Neuronal stem cell (in vitro differentiated cells): ENCODE results near the gene FREY1.

Source experiments
- DNase-seq: peaks from one replicate; pipeline ENCODE4 v3.0.0-alpha.2; 2013; ENCODE audit warnings: low spot score
- H2AFZ ChIP-seq: one replicate; pipeline ENCODE4 v1.6.1; 2013; ENCODE audit warnings: mild to moderate bottlenecking, low read length, inconsistent platforms
- H2AK5ac ChIP-seq: 2 replicates; pipeline ENCODE4 v1.6.1; 2013; ENCODE audit warnings: low read depth, mild to moderate bottlenecking, inconsistent platforms, low read length, moderate library complexity, mixed read lengths
- H2BK120ac ChIP-seq: 2 replicates; pipeline ENCODE4 v1.6.1; 2013; ENCODE audit warnings: low read depth, mild to moderate bottlenecking, inconsistent platforms, low read length, moderate library complexity, mixed read lengths
- H2BK12ac ChIP-seq: one replicate; pipeline ENCODE4 v1.6.1; 2013; ENCODE audit warnings: low read length, inconsistent platforms
- H2BK15ac ChIP-seq: 2 replicates; pipeline ENCODE4 v1.6.1; 2013; ENCODE audit warnings: mild to moderate bottlenecking, low read length, inconsistent platforms, mixed read lengths
- H2BK5ac ChIP-seq: one replicate; pipeline ENCODE4 v1.6.1; 2013; ENCODE audit warnings: inconsistent platforms, mild to moderate bottlenecking, low read length, moderate library complexity
- H3K14ac ChIP-seq: one replicate; pipeline ENCODE4 v1.6.1; 2013; ENCODE audit warnings: low read length, inconsistent platforms
- H3K18ac ChIP-seq: 2 replicates; pipeline ENCODE4 v1.6.1; 2013; ENCODE audit warnings: low read length, inconsistent platforms
- H3K23ac ChIP-seq: 2 replicates; pipeline ENCODE4 v1.6.1; 2013; ENCODE audit warnings: low read depth, mild to moderate bottlenecking, mixed read lengths, low read length, inconsistent platforms; ENCODE audit not compliant: poor library complexity
- H3K27ac ChIP-seq: replicated peaks from 3 replicates; pipeline ENCODE4 v1.5.1; 2013; ENCODE audit warnings: low read length, inconsistent platforms
- H3K27me3 ChIP-seq, 3 experiments: 2 replicates each; pipeline ENCODE4 v1.6.1; 2013; ENCODE audit warnings: low read length in 3 of 3, mild to moderate bottlenecking in 2 of 3, inconsistent platforms in 1 of 3, low read depth in 1 of 3, mixed read lengths in 1 of 3, moderate library complexity in 1 of 3; ENCODE audit not compliant: control insufficient read depth in 3 of 3, insufficient read depth in 3 of 3
- H3K36me3 ChIP-seq, 2 donors: replicated peaks in 1 of 2; 2 replicates each; pipeline ENCODE4 v1.6.1; 2013; ENCODE audit warnings: low read length in 2 of 2; ENCODE audit not compliant: control insufficient read depth in 2 of 2, insufficient read depth in 2 of 2
- H3K4ac ChIP-seq: 2 replicates; pipeline ENCODE4 v1.6.1; 2013; ENCODE audit warnings: inconsistent platforms, mild to moderate bottlenecking, low read length, moderate library complexity
- H3K4me1 ChIP-seq, 2 donors: 1 replicate in 1 of 2; 2 replicates in 1 of 2; pipeline ENCODE4 v1.6.1; 2013; ENCODE audit warnings: low read length in 2 of 2, low read depth in 1 of 2; ENCODE audit not compliant: control insufficient read depth in 2 of 2, insufficient read depth in 1 of 2
- H3K4me2 ChIP-seq: one replicate; pipeline ENCODE4 v1.6.1; 2013; ENCODE audit warnings: mild to moderate bottlenecking, low read length, inconsistent platforms; ENCODE audit not compliant: insufficient read depth, poor library complexity, severe bottlenecking
- H3K4me3 ChIP-seq, 2 donors: 2 replicates each; pipeline ENCODE4 v1.5.1; 2013; ENCODE audit warnings: low read length in 2 of 2, mild to moderate bottlenecking in 2 of 2, inconsistent platforms in 1 of 2, moderate library complexity in 1 of 2
- H3K79me1 ChIP-seq: one replicate; pipeline ENCODE4 v1.6.1; 2013; ENCODE audit warnings: low read depth, mild to moderate bottlenecking, inconsistent platforms, low read length, moderate library complexity
- H3K9ac ChIP-seq: one replicate; pipeline ENCODE4 v1.6.1; 2013; ENCODE audit warnings: mild to moderate bottlenecking, low read depth, low read length, inconsistent platforms; ENCODE audit not compliant: poor library complexity
- H3K9me3 ChIP-seq, 2 donors: replicated peaks in 1 of 2; 2 replicates each; pipeline versions ENCODE3 to v1.6.1; 2013; ENCODE audit warnings: low read length in 2 of 2, mild to moderate bottlenecking in 2 of 2, inconsistent platforms in 1 of 2, low read depth in 1 of 2, mixed read lengths in 1 of 2, moderate library complexity in 1 of 2; ENCODE audit not compliant: control insufficient read depth in 2 of 2, insufficient read depth in 1 of 2
- H4K8ac ChIP-seq: one replicate; pipeline ENCODE4 v1.6.1; 2013; ENCODE audit warnings: low read depth, mild to moderate bottlenecking, inconsistent platforms, low read length, moderate library complexity
- H4K91ac ChIP-seq: one replicate; pipeline ENCODE4 v1.6.1; 2013; ENCODE audit warnings: low read length, low read depth, mild to moderate bottlenecking, inconsistent platforms; ENCODE audit not compliant: poor library complexity
- WGBS, 2 donors: extraction: QIAGEN DNeasy Blood & Tissue Kit; methylation state at CpG; one replicate each; pipeline ENCODE4 v1.1.7; 2013; ENCODE audit warnings: missing lambda C conversion rate in 2 of 2, mixed read lengths in 1 of 2; ENCODE audit not compliant: insufficient read length in 2 of 2, insufficient replicate concordance in 1 of 2; ENCODE audit errors: extremely low coverage in 2 of 2; 5-methylcytosine and 5-hydroxymethylcytosine counted together

Gene FREY1

DNA sequence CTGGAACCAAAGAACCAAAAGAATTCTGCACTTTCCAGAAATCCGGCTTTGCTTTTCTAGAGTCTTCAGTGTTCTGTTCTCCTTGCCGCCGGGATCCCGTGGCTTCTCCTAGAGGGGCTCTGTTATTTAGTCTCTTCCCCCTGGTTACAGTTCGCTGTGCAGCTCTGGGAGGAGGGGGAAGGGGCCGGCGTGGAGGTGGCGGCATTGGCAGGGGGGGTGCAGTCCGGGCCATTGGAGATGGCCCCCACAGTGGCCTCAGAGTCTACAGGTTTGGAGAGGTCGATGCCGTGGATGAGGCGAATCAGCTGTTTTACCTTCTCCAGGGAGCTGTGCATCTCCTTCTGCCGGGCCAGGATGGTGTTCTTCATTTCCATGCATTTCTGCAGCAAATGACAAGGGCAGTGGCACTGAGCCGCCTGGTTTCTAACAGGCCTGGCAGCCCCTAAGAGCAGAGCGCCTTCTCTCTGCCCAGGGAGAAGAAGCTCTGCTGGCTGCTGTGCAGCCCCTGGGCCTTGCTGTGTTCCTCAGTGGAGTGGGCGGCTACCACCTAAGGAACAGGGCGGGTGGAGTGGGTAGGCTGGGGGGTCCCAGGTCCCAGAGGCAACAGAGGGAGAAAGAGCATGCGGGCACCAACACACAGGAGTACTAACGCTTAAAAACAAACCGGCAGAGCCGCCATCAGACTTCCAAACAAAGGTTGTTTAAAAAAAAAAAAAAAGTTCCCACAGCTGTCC is 26.9 kb upstream of the FREY1 start:
- Histone ChIP-seq H2AK5ac (no peak overlapping the region), H4K8ac (no peak overlapping the region), H3K9me3 (peaks cover 0 to 2% of the 10 kb centered on the region in 2 donors), H3K79me1 (no peaks in the 10 kb centered on the region), H2BK12ac (no peak overlapping the region), H2BK15ac (no peak overlapping the region), H3K4me3 (no peak overlapping the region), H3K36me3 (peaks cover 30 to 70% of the 10 kb centered on the region in 2 donors), H4K91ac (no peak overlapping the region), H3K27ac (no peak overlapping the region), H3K9ac (no peak overlapping the region), H3K23ac (no peak overlapping the region), H3K18ac (no peak overlapping the region), H3K14ac (no peak overlapping the region), H3K4ac (no peak overlapping the region), H3K27me3 (no peaks in the 10 kb centered on the region), H3K4me1 (peaks cover 0 to 3% of the 10 kb centered on the region in 2 donors), H2AFZ (no peak overlapping the region), H2BK120ac (no peak overlapping the region), H2BK5ac (no peak overlapping the region), H3K4me2 (no peak overlapping the region)
- WGBS, 2 donors = no CpG with 5 or more reads among the region's 21 CpGs
- no peak for DNase-seq

- no peak overlapping the region for H2BK120ac ChIP-seq
- H3K4me2 ChIP-seq = no peak overlapping the region
- no peak overlapping the region for H2BK5ac ChIP-seq
- no peak overlapping the region for H4K91ac ChIP-seq
- no peak overlapping the region for H2BK12ac ChIP-seq
- no peak overlapping the region for H3K27ac ChIP-seq
- no peak overlapping the region for H3K18ac ChIP-seq
- peaks cover 0 to 2% of the 10 kb centered on the region in 2 donors for H3K9me3 ChIP-seq
- no peak overlapping the region for H2AK5ac ChIP-seq
- no peak overlapping the region for H3K4me3 ChIP-seq
- no peaks in the 10 kb centered on the region for H3K27me3 ChIP-seq
- no peak overlapping the region for H4K8ac ChIP-seq
- H3K4me1 ChIP-seq = peaks cover 0 to 3% of the 10 kb centered on the region in 2 donors
- no peak overlapping the region for H3K4ac ChIP-seq
- H2BK15ac ChIP-seq = no peak overlapping the region
- no peak overlapping the region for H3K23ac ChIP-seq
- peaks cover 2% of the 10 kb centered on the region for H3K79me1 ChIP-seq
- H2AFZ ChIP-seq = no peak overlapping the region
- no peak overlapping the region for H3K14ac ChIP-seq
- no peak for DNase-seq
- WGBS, 2 donors = no CpG with 5 or more reads among the region's 15 CpGs
- H3K9ac ChIP-seq = no peak overlapping the region
- peaks cover 30 to 69% of the 10 kb centered on the region in 2 donors for H3K36me3 ChIP-seq
Observed at GRCh38 chr11:45933131-45933831, 26.2 kb upstream of the FREY1 start.

GRCh38 chr11:45932217-45932616 is 25.1 kb upstream of the FREY1 start:
- WGBS, 2 donors = no CpG with 5 or more reads among the region's 8 CpGs
- Histone ChIP-seq H3K79me1 (peaks cover 7% of the 10 kb centered on the region), H3K23ac (no peak overlapping the region), H3K9me3 (peaks cover 0 to 2% of the 10 kb centered on the region in 2 donors), H3K18ac (no peak overlapping the region), H3K4me2 (no peak overlapping the region), H2BK5ac (no peak overlapping the region), H4K8ac (no peak overlapping the region), H3K36me3 (peaks cover 30 to 60% of the 10 kb centered on the region in 2 donors), H3K4ac (no peak overlapping the region), H2BK120ac (no peak overlapping the region), H3K27me3 (no peaks in the 10 kb centered on the region), H2AK5ac (no peak overlapping the region), H3K9ac (no peak overlapping the region), H3K4me3 (no peak overlapping the region), H3K4me1 (no peaks in the 10 kb centered on the region), H3K14ac (no peak overlapping the region), H2BK15ac (no peak overlapping the region), H2BK12ac (no peak overlapping the region), H4K91ac (no peak overlapping the region), H3K27ac (no peak overlapping the region), H2AFZ (no peak overlapping the region)
- DNase-seq = no peak

GRCh38 chr11:45931739-45932138 is 24.7 kb upstream of the FREY1 start:
- peaks cover 7% of the 10 kb centered on the region for H3K79me1 ChIP-seq
- peaks cover 29 to 56% of the 10 kb centered on the region in 2 donors for H3K36me3 ChIP-seq

More at GRCh38 chr11:45931739-45932138, 24.7 kb upstream of the FREY1 start:
- Histone ChIP-seq H3K9me3 (peaks cover 0 to 2% of the 10 kb centered on the region in 2 donors), H2BK120ac (no peak overlapping the region), H2AK5ac (no peak overlapping the region), H2BK12ac (no peak overlapping the region), H3K18ac (no peak overlapping the region), H3K23ac (no peak overlapping the region), H3K27me3 (no peaks in the 10 kb centered on the region), H3K27ac (no peak overlapping the region), H3K9ac (no peak overlapping the region), H3K14ac (no peak overlapping the region), H2BK15ac (no peak overlapping the region), H4K8ac (no peak overlapping the region), H3K4me3 (no peak overlapping the region), H2AFZ (no peak overlapping the region), H2BK5ac (no peak overlapping the region), H4K91ac (no peak overlapping the region), H3K4me1 (no peaks in the 10 kb centered on the region), H3K4me2 (no peak overlapping the region), H3K4ac (no peak overlapping the region)
- DNase-seq = no peak
- WGBS, 2 donors = no CpG with 5 or more reads among the region's 10 CpGs
